ENCODE measurements around the gene PCNX1.

Gene PCNX1

DNA sequence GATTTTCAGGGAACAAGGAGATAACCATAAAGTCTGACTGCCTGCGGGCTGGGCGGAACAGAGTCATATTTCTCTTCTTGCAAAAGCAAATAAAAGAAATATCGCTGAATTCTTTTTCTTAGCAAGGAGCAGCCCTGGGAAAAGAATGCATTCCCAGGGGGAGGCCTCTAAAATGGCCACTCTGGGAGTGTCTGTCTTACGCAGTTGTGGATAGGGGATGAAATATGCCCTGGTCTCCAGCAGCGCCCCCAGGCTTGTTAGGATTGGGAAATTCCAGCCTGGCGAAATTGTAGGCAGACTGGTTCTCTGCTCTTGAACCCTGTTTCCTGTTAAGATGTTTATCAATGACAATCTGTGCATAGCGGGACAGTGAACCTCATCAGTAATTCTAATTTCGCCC lies 40.5 kb downstream of the PCNX1 start:
- Histone ChIP-seq H3K4me3 (replicated peaks; ENCODE audit: low read depth, low read length) (no peak overlapping the region), H3K27me3 (replicated peaks; ENCODE audit: control insufficient read depth, insufficient read depth, low read length) (no peaks in the 10 kb centered on the region), H3K36me3 (ENCODE audit: control insufficient read depth, insufficient read depth, low read length) (peaks cover 4% of the 10 kb centered on the region)
- no peak for DNase-seq (ENCODE audit: extremely low read depth, insufficient read length)
- TF ChIP-seq, protein P1, sequence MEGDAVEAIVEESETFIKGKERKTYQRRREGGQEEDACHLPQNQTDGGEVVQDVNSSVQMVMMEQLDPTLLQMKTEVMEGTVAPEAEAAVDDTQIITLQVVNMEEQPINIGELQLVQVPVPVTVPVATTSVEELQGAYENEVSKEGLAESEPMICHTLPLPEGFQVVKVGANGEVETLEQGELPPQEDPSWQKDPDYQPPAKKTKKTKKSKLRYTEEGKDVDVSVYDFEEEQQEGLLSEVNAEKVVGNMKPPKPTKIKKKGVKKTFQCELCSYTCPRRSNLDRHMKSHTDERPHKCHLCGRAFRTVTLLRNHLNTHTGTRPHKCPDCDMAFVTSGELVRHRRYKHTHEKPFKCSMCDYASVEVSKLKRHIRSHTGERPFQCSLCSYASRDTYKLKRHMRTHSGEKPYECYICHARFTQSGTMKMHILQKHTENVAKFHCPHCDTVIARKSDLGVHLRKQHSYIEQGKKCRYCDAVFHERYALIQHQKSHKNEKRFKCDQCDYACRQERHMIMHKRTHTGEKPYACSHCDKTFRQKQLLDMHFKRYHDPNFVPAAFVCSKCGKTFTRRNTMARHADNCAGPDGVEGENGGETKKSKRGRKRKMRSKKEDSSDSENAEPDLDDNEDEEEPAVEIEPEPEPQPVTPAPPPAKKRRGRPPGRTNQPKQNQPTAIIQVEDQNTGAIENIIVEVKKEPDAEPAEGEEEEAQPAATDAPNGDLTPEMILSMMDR (IDR thresholded peaks at IDR 0.05; ENCODE audit: insufficient read depth, low read length, poor library complexity, severe bottlenecking): no peak

DNA sequence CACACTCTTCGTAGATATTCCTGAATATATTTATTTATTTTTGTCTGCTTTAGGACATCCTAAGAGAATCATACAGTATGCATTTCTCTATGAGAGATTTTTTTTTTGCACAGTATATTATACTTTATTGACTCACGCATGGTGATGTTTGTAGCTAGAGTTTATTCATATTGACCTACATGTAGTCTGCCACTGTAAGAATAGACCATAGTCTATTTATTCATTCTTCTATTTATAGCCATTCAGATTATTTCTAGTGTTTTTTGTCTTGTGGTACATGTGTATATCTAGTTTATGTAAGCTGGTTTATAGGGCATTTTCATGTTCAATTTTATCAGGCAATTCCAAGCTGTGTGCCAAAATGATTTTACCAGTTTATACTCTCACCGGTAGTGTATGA lies 45.2 kb downstream of the PCNX1 start:
- TF ChIP-seq, protein P1 (IDR thresholded peaks at IDR 0.05; ENCODE audit: insufficient read depth, low read length, poor library complexity, severe bottlenecking): no peak
- no peak for DNase-seq (ENCODE audit: extremely low read depth, insufficient read length)
- Histone ChIP-seq H3K4me3 (replicated peaks; ENCODE audit: low read depth, low read length) (no peak overlapping the region), H3K36me3 (ENCODE audit: control insufficient read depth, insufficient read depth, low read length) (peaks cover 2% of the 10 kb centered on the region), H3K27me3 (replicated peaks; ENCODE audit: control insufficient read depth, insufficient read depth, low read length) (no peaks in the 10 kb centered on the region)

DNA sequence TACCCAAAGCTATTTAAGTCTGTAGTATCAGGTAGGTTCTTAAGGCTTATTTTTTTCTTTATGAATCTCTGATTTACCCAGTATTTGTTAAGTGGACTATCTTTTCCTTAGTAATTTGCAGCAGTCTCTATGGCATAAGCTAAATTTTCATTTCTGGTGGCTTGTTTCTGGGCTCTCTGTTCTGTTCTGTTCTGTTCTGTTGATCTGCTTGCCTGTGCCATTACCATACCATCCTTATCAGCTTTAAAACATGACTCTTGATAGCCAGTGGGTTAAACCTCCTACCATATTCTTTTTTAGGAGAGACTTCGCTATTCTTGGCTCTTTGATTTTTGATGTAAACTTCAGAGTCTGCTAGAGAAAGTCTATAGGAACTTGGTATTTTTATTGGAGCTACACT lies 46.8 kb downstream of the PCNX1 start:
- TF ChIP-seq, protein P1 (IDR thresholded peaks at IDR 0.05; ENCODE audit: insufficient read depth, low read length, poor library complexity, severe bottlenecking): no peak
- no peak overlapping the region for H3K4me3 ChIP-seq (replicated peaks; ENCODE audit: low read depth, low read length)
- DNase-seq (ENCODE audit: extremely low read depth, insufficient read length): no peak
- no peaks in the 10 kb centered on the region; the same call in 1 of the 2 replicates for H3K36me3 ChIP-seq (ENCODE audit: control insufficient read depth, insufficient read depth, low read length)
- no peaks in the 10 kb centered on the region for H3K27me3 ChIP-seq (replicated peaks; ENCODE audit: control insufficient read depth, insufficient read depth, low read length)

DNA sequence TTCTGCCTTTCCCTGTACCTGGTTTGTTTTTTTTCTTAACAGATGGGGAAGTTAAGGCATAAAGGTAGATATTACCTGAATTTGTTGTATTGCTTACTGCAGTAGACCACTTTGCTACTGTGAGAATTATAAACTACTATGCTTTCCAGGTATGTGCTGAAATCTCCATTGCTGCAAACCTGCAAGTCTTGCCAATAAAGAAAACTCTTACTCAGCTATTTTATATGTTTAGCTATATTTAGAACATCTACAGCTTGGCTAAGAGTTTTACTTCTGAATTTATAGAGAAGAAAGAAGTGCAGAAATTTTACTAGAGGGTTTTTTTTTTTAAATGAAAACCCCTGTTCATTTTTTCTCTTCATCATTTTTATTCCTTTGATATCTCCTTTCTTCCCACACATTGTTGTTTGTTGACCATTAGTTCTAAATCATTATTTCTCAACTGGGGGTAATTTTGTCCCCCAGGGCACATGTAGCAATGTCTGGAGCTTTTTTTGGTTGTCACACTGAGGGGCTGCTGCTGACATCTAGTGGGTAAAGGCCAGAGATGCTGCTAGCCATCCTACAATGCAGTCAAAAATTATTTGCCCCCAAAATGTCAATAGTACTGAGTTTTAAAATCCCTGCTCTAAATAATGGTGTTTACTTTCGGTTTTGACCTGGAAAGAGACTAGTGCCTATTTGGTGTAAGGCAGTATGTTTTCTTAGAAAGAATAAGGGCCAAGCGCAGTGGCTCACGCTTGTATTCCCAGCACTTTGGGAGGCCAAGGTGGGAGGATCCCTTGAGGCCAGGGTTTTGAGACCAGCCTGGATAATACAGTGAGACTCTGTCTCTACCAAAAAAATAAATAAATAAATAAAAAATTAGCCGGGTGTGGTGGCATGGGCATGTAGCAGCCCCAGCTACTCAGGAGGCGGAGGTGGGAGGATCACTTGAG lies 48.6 kb downstream of the PCNX1 start:
- no peaks in the 10 kb centered on the region; the same call in 1 of the 2 replicates for H3K36me3 ChIP-seq (ENCODE audit: control insufficient read depth, insufficient read depth, low read length)
- TF ChIP-seq, protein P1 (IDR thresholded peaks at IDR 0.05; ENCODE audit: insufficient read depth, low read length, poor library complexity, severe bottlenecking): peak; percentile 75
- no peak for DNase-seq (ENCODE audit: extremely low read depth, insufficient read length)
- H3K4me3 ChIP-seq (replicated peaks; ENCODE audit: low read depth, low read length): no peak overlapping the region
- no peaks in the 10 kb centered on the region for H3K27me3 ChIP-seq (replicated peaks; ENCODE audit: control insufficient read depth, insufficient read depth, low read length)

DNA sequence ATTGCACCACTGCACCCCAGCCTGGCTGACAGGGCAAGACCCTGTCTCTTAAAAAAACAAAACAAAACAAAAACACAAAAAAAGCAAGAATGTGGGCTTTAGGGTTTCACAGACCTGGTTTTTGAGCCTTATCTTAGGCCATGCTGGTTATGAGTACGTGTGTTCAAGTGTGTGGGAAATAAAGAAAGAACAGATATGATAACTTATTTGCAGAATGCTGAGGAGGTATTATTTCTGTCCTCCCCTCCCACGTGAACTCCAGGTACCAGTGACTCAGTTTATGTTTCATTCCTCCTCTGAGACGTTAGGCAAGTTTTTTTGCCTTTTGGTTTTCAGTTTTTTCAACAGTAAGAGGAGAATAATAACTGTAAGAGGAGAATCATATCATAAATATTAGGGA lies 49.3 kb downstream of the PCNX1 start:
- DNase-seq (ENCODE audit: extremely low read depth, insufficient read length): no peak
- Histone ChIP-seq H3K4me3 (replicated peaks; ENCODE audit: low read depth, low read length) (no peak overlapping the region), H3K36me3 (ENCODE audit: control insufficient read depth, insufficient read depth, low read length) (no peaks in the 10 kb centered on the region; the same call in 1 of the 2 replicates), H3K27me3 (replicated peaks; ENCODE audit: control insufficient read depth, insufficient read depth, low read length) (no peaks in the 10 kb centered on the region)
- TF ChIP-seq, protein P1 (IDR thresholded peaks at IDR 0.05; ENCODE audit: insufficient read depth, low read length, poor library complexity, severe bottlenecking): no peak
